H1 (cell line): Measurements from ENCODE around the gene WDR19. TPM values are rescaled to one million over a fixed set of nuclear protein-coding genes. Genes with fewer than 3 reads are reported as not detected.

Experiments used
- BRCA1 ChIP-seq: IDR thresholded peaks from 2 replicates; pipeline ENCODE4 v1.6.1; 2012; ENCODE audit warnings: low read depth, low read length, improper control_type of control experiment
- CHD7 ChIP-seq: fragments of 300-600 bp; sonication (generic); IDR thresholded peaks from 2 replicates; pipeline ENCODE4 v1.7.1; 2012; ENCODE audit warnings: low read length, moderate library complexity, mild to moderate bottlenecking, inconsistent platforms; ENCODE audit not compliant: insufficient replicate concordance
- CTBP2 ChIP-seq: IDR thresholded peaks from 2 replicates; pipeline ENCODE4 v1.7.0; 2011; ENCODE audit warnings: borderline replicate concordance, mild to moderate bottlenecking, moderate library complexity, mixed read lengths, low read length; ENCODE audit not compliant: insufficient read depth, insufficient read length
- polyA plus RNA-seq, 7 experiments: library from polyadenylated mRNA; depleted of rRNA in 3 of 7; stranded (reverse) in 5 of 7; unstranded in 2 of 7; fragments of >200 nt in 5 of 7; fragments of 200-250 nt in 2 of 7; gene quantifications; 1 replicate in 5 of 7; 2 replicates in 1 of 7; 4 replicates in 1 of 7; pipeline versions ENCODE4 v1.2.1 to v1.2.3, GENCODE V29; 2011 to 2013; ENCODE audit warnings: missing spikeins in 2 of 7, mixed read lengths in 2 of 7
- total RNA-seq: library from RNA; stranded (reverse); fragmentation: NEBNext Ultra II Directional; extraction: Animal tissue kit (Norgen Biotek cat#: 25700); gene quantifications from 2 replicates; pipeline ENCODE4 v1.2.1, GENCODE V29; 2021

WDR19 gene
- total and polyA plus RNA-seq, 2 of the 8 experiments (the other 6 are each of a cell fraction or from before 2014, with no cell fraction given), result 22.2 to 23.3 TPM

GRCh38 chr4:39308611-39309010 lies 126.3 kb downstream of the WDR19 start (continued):
- TF ChIP-seq CHD7, result no peak
- TF ChIP-seq CTBP2, result no peak
- no peak for TF ChIP-seq BRCA1
